OCI-LY7 (cell line): ENCODE measurements around the gene ABCB8. TPM values are rescaled to one million over a fixed set of nuclear protein-coding genes. Genes with fewer than 3 reads are reported as not detected.
A peak's percentile ranks its signal among the peaks of the same experiment; 100 is the strongest.

Experiments
- BruUV-seq: library from RNA; stranded (reverse); fragments of 400-500 nt; replicated peaks from 2 replicates; lab custom pipeline; 2021; lab: Mats Ljungman, UMichigan
- CTCF ChIA-PET: fragments of 300-600 bp; sonication (Branson Sonifier 250); formaldehyde crosslinking; loops from one replicate; lab custom pipeline; 2022; ENCODE audit warnings: antibody characterized with exemption; ENCODE audit not compliant: unreplicated experiment; lab: Charles Lee
- POLR2A ChIA-PET: fragments of 300-600 bp; sonication (Branson Sonifier 250); formaldehyde crosslinking; loops from one replicate; lab custom pipeline; 2022; ENCODE audit warnings: antibody characterized with exemption; lab: Charles Lee
- DNase-seq: peaks from one replicate; pipeline ENCODE4 v3.0.0-alpha.2; 2015; ENCODE audit warnings: low spot score
- H2AFZ ChIP-seq: fragments of 200-600 bp; sonication (generic), shearing (Covaris generic); 2 replicates; pipeline ENCODE4 v1.6.1; 2014; ENCODE audit warnings: mild to moderate bottlenecking, antibody characterized with exemption, low read length, moderate library complexity
- H3K27ac ChIP-seq: fragments of 200-600 bp; sonication (generic); 2 replicates; pipeline ENCODE4 v1.5.1; 2014; ENCODE audit warnings: mixed run types, low read depth, mild to moderate bottlenecking, moderate library complexity, low read length, inconsistent platforms; ENCODE audit not compliant: poor library complexity, severe bottlenecking
- H3K36me3 ChIP-seq: fragments of 200-600 bp; sonication (generic); 2 replicates; pipeline ENCODE4 v1.6.1; 2014; ENCODE audit warnings: mild to moderate bottlenecking, antibody characterized with exemption, low read length, moderate library complexity, mixed read lengths; ENCODE audit not compliant: insufficient read depth
- H3K4me1 ChIP-seq: fragments of 200-600 bp; sonication (generic); 2 replicates; pipeline ENCODE4 v1.5.1; 2014; ENCODE audit warnings: mild to moderate bottlenecking, low read length; ENCODE audit not compliant: insufficient read depth, poor library complexity, severe bottlenecking
- H3K4me2 ChIP-seq: fragments of 200-600 bp; sonication (generic); 2 replicates; pipeline ENCODE4 v1.6.1; 2014; ENCODE audit warnings: mild to moderate bottlenecking, low read length
- H3K4me3 ChIP-seq: fragments of 200-600 bp; sonication (generic); 2 replicates; pipeline ENCODE4 v1.5.1; 2014; ENCODE audit warnings: mild to moderate bottlenecking, low read depth, low read length; ENCODE audit not compliant: poor library complexity, severe bottlenecking
- H3K79me2 ChIP-seq: fragments of 200-600 bp; sonication (generic); 2 replicates; pipeline ENCODE4 v1.6.1; 2016; ENCODE audit warnings: low read depth, mild to moderate bottlenecking, low read length, moderate library complexity, mixed read lengths; ENCODE audit not compliant: insufficient read depth
- H3K9me2 ChIP-seq: fragments of 200-600 bp; sonication (generic); 2 replicates; pipeline ENCODE4 v1.6.1; 2016; ENCODE audit warnings: mild to moderate bottlenecking, low read length, mixed read lengths; ENCODE audit not compliant: insufficient read depth
- H3K9me3 ChIP-seq: fragments of 200-600 bp; sonication (generic); 2 replicates; pipeline ENCODE4 v1.6.1; 2014; ENCODE audit warnings: mild to moderate bottlenecking, mixed run types, low read length, mixed read lengths
- H4K20me1 ChIP-seq: fragments of 200-600 bp; sonication (generic); 2 replicates; pipeline ENCODE4 v1.6.1; 2014; ENCODE audit warnings: mild to moderate bottlenecking, antibody characterized with exemption, low read length, moderate library complexity, mixed read lengths; ENCODE audit not compliant: insufficient read depth
- EZH2phosphoT487 ChIP-seq: fragments of 200-600 bp; sonication (generic); IDR thresholded peaks from 2 replicates; pipeline ENCODE4 v1.6.1; 2018; ENCODE audit warnings: low read depth, borderline replicate concordance, mild to moderate bottlenecking, mixed run types, antibody characterized with exemption, low read length, moderate library complexity, mixed read lengths
- intact Hi-C: fragments of 100-400 bp; cut with micrococcal nuclease; formaldehyde crosslinking; loops from one replicate; pipeline ENCODE4 v1.10.0; 2022; ENCODE audit not compliant: unreplicated experiment
- total RNA-seq, 2 experiments: library from RNA; depleted of rRNA in 1 of 2; stranded (reverse); fragments of >200 nt in 1 of 2; shearing (Covaris generic) in 1 of 2; gene quantifications; 2 replicates each; pipeline ENCODE4 v1.2.3, GENCODE V29; 2014 to 2022
- TF ChIP-seq, protein P1 (sequence below): fragments of 200-600 bp; sonication (generic); conservative IDR thresholded peaks from 2 replicates; pipeline ENCODE4 v1.5.1; 2014; ENCODE audit warnings: mild to moderate bottlenecking, antibody characterized with exemption, low read length, moderate library complexity, mixed read lengths

The ABCB8 gene
- total RNA-seq, 2 experiments from 2014 or later: 32.0 to 64.7 TPM

GRCh38 chr7:151057506-151057988 is 29.3 kb downstream of the ABCB8 start, which contains the start of gene CDK5:
TSS of gene CDK5 (minus strand) at chr7:151057897. CDS start at chr7:151057848, 49 bp downstream.
- peaks cover 14% of the 10 kb centered on the region; the same call in 1 of the 2 replicates for H3K79me2 ChIP-seq
- peak within 1 kb of the TSS; percentile 87; the same call in 1 of the 2 replicates for H2AFZ ChIP-seq
- ChIA-PET CTCF (interaction anchor here (0.6 to 1.1 kb wide), 2 partner anchors 28 to 1061 kb away, joined by 3 to 4 read pairs; no protein-coding TSS in a partner anchor), POLR2A (interaction anchor here (0.7 to 1.2 kb wide), 2 partner anchors 27 to 52 kb away, joined by 3 read pairs; no protein-coding TSS in a partner anchor)
- no TSS peak for BruUV-seq
- no peak for DNase-seq
- H4K20me1 ChIP-seq: no peaks in the 10 kb centered on the region
- H3K36me3 ChIP-seq: peaks cover 8% of the 10 kb centered on the region
- peaks cover 40% of the 10 kb centered on the region for H3K4me1 ChIP-seq
- H3K4me3 ChIP-seq: peak within 1 kb of the TSS; percentile 98
- H3K27ac ChIP-seq: peak within 1 kb of the TSS; percentile 70
- H3K4me2 ChIP-seq: peak within 1 kb of the TSS; percentile 98
- intact Hi-C loops: no loop called here
- TF ChIP-seq, protein P1, sequence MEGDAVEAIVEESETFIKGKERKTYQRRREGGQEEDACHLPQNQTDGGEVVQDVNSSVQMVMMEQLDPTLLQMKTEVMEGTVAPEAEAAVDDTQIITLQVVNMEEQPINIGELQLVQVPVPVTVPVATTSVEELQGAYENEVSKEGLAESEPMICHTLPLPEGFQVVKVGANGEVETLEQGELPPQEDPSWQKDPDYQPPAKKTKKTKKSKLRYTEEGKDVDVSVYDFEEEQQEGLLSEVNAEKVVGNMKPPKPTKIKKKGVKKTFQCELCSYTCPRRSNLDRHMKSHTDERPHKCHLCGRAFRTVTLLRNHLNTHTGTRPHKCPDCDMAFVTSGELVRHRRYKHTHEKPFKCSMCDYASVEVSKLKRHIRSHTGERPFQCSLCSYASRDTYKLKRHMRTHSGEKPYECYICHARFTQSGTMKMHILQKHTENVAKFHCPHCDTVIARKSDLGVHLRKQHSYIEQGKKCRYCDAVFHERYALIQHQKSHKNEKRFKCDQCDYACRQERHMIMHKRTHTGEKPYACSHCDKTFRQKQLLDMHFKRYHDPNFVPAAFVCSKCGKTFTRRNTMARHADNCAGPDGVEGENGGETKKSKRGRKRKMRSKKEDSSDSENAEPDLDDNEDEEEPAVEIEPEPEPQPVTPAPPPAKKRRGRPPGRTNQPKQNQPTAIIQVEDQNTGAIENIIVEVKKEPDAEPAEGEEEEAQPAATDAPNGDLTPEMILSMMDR: no peak
- TF ChIP-seq EZH2phosphoT487: no peak
- H3K9me3 ChIP-seq: no peaks in the 10 kb centered on the region
- no peaks in the 10 kb centered on the region for H3K9me2 ChIP-seq

- Histone ChIP-seq H3K9me2 (no peaks in the 10 kb centered on the region), H4K20me1 (no peaks in the 10 kb centered on the region), H3K4me1 (peaks cover 37% of the 10 kb centered on the region), H3K9me3 (no peaks in the 10 kb centered on the region), H3K27ac (peak overlapping the region; percentile 70), H3K4me3 (peak overlapping the region; percentile 98), H3K4me2 (peak overlapping the region; percentile 98), H3K79me2 (peaks cover 14% of the 10 kb centered on the region; the same call in 1 of the 2 replicates), H3K36me3 (peaks cover 8% of the 10 kb centered on the region), H2AFZ (peak overlapping the region; percentile 87; the same call in 1 of the 2 replicates)
- TF ChIP-seq, protein P1: no peak
- TF ChIP-seq EZH2phosphoT487: no peak
- POLR2A ChIA-PET: interaction anchor here (0.7 to 1.3 kb wide), 5 partner anchors 8 to 51 kb away, joined by 3 read pairs; partner anchors contain the start of genes ABCB8 and TMUB1
- CTCF ChIA-PET: interaction anchor here (0.6 to 1.1 kb wide), 2 partner anchors 27 to 1060 kb away, joined by 3 to 4 read pairs; no protein-coding TSS in a partner anchor
- DNase-seq: peak; percentile 99
- intact Hi-C loops: loop anchor here (1.0 kb wide), 1 partner anchor 30 kb away; the partner anchor contains the start of gene ABCB8
- BruUV-seq: no TSS peak
Observed at GRCh38 chr7:151057989-151058780, 29.9 kb downstream of the ABCB8 start.
